H1 (cell line): ENCODE measurements around the gene AKR1C3. TPM values are rescaled to one million over a fixed set of nuclear protein-coding genes. Genes with fewer than 3 reads are reported as not detected.
"Not testable (repeated sequence)": the region's sequence is repeated elsewhere in the genome, so short reads cannot be mapped to it uniquely, and the experiment has no call there.

Source experiments
- CTCF ChIA-PET: fragments of 300-600 bp; sonication (Branson Sonifier 250); formaldehyde crosslinking; loops from one replicate; lab custom pipeline; 2021; ENCODE audit not compliant: partially characterized antibody; lab: Charles Lee
- POLR2A ChIA-PET: fragments of 300-600 bp; sonication (Branson Sonifier 250); formaldehyde crosslinking; loops from one replicate; lab custom pipeline; 2021; ENCODE audit warnings: inconsistent platforms; ENCODE audit not compliant: partially characterized antibody; lab: Charles Lee
- DNase-seq, 2 experiments: peaks; one replicate each; pipeline versions ENCODE4 v3.0.0 to v3.0.0-alpha.2; 2010 to 2022; ENCODE audit warnings: low spot score in 2 of 2, low read depth in 1 of 2, mixed read lengths in 1 of 2
- FAIRE-seq: peaks from 2 replicates; lab custom pipeline; 2011; peaks lifted over from hg19 to GRCh38; lab: Jason Lieb, UNC
- H2AFZ ChIP-seq: 2 replicates; pipeline ENCODE4 v1.8.1; 2012; ENCODE audit warnings: low read length, inconsistent platforms
- H2AK5ac ChIP-seq: 2 replicates; pipeline ENCODE4 v1.6.1; 2013; ENCODE audit warnings: low read depth, low read length
- H2BK120ac ChIP-seq: replicated peaks from 2 replicates; pipeline ENCODE3; 2013; ENCODE audit warnings: low read depth, low read length, inconsistent platforms
- H2BK12ac ChIP-seq: 2 replicates; pipeline ENCODE4 v1.6.1; 2013; ENCODE audit warnings: low read depth, low read length
- H2BK15ac ChIP-seq: 2 replicates; pipeline ENCODE4 v1.6.1; 2013; ENCODE audit warnings: low read length
- H2BK20ac ChIP-seq: 2 replicates; pipeline ENCODE4 v1.6.1; 2013; ENCODE audit warnings: low read length
- H2BK5ac ChIP-seq: 2 replicates; pipeline ENCODE4 v1.6.1; 2013; ENCODE audit warnings: low read depth, low read length
- H3K14ac ChIP-seq: 2 replicates; pipeline ENCODE4 v1.6.1; 2013; ENCODE audit warnings: inconsistent platforms; ENCODE audit not compliant: insufficient read length
- H3K18ac ChIP-seq: 2 replicates; pipeline ENCODE4 v1.6.1; 2013; ENCODE audit warnings: low read length; ENCODE audit errors: extremely low read depth
- H3K23ac ChIP-seq: 2 replicates; pipeline ENCODE4 v1.6.1; 2013; ENCODE audit warnings: inconsistent platforms; ENCODE audit not compliant: insufficient read length
- H3K23me2 ChIP-seq: 2 replicates; pipeline ENCODE4 v1.6.1; 2013; ENCODE audit warnings: low read depth, low read length
- H3K27ac ChIP-seq: 2 replicates; pipeline ENCODE4 v1.6.1; 2011; ENCODE audit warnings: low read depth, low read length, inconsistent platforms
- H3K27me3 ChIP-seq, 4 experiments: replicated peaks in 1 of 4; 1 replicate in 1 of 4; 2 replicates in 3 of 4; pipeline versions ENCODE4 v1.6.1 to v1.8.1; 2011 to 2013; ENCODE audit warnings: low read length in 3 of 4, mild to moderate bottlenecking in 3 of 4, inconsistent platforms in 2 of 4, mixed read lengths in 2 of 4, moderate library complexity in 1 of 4; ENCODE audit not compliant: control insufficient read depth in 3 of 4, insufficient read depth in 3 of 4; ENCODE audit errors: extremely low read depth in 1 of 4
- H3K36me3 ChIP-seq, 4 experiments: 2 replicates each; pipeline versions ENCODE4 v1.6.1 to v1.8.1; 2011 to 2013; ENCODE audit warnings: mild to moderate bottlenecking in 4 of 4, low read length in 3 of 4, moderate library complexity in 2 of 4, control low read depth in 1 of 4, inconsistent platforms in 1 of 4; ENCODE audit not compliant: insufficient read depth in 4 of 4, control insufficient read depth in 2 of 4
- H3K4ac ChIP-seq: replicated peaks from 2 replicates; pipeline ENCODE3; 2013; ENCODE audit warnings: low read length, low read depth, mixed read lengths, inconsistent platforms; ENCODE audit not compliant: insufficient read length
- H3K4me1 ChIP-seq, 4 experiments: replicated peaks in 1 of 4; 1 replicate in 1 of 4; 2 replicates in 3 of 4; pipeline versions ENCODE4 v1.6.1 to v1.8.1; 2011 to 2013; ENCODE audit warnings: low read length in 3 of 4, inconsistent platforms in 2 of 4, mixed read lengths in 1 of 4; ENCODE audit not compliant: insufficient read depth in 4 of 4, control insufficient read depth in 3 of 4
- H3K4me2 ChIP-seq, 2 experiments: 2 replicates each; pipeline versions ENCODE4 v1.6.1 to v1.8.1; 2011 to 2013; ENCODE audit warnings: low read depth in 2 of 2, low read length in 2 of 2, control low read depth in 1 of 2, inconsistent platforms in 1 of 2, mild to moderate bottlenecking in 1 of 2; ENCODE audit not compliant: insufficient read depth in 1 of 2
- H3K4me3 ChIP-seq, 4 experiments: fragments of 200-600, 300-600 bp in 1 of 4; sonication (generic), shearing (Covaris generic), sonication (Bioruptor Twin) in 1 of 4; 2 replicates each; pipeline versions ENCODE4 v1.5.1 to v1.8.1; 2011 to 2016; ENCODE audit warnings: low read length in 4 of 4, low read depth in 3 of 4, control low read depth in 2 of 4, inconsistent platforms in 2 of 4, mild to moderate bottlenecking in 2 of 4, mixed read lengths in 1 of 4, moderate library complexity in 1 of 4; ENCODE audit not compliant: insufficient read depth in 2 of 4; ENCODE audit errors: extremely low read depth in 1 of 4
- H3K56ac ChIP-seq: replicated peaks from 2 replicates; pipeline ENCODE3; 2013; ENCODE audit warnings: low read depth, mild to moderate bottlenecking, mixed read lengths, low read length, inconsistent platforms; ENCODE audit not compliant: insufficient read length
- H3K79me1 ChIP-seq: 2 replicates; pipeline ENCODE4 v1.6.1; 2013; ENCODE audit warnings: low read depth, low read length, control low read depth
- H3K79me2 ChIP-seq, 2 experiments: 2 replicates each; pipeline versions ENCODE4 v1.6.1 to v1.8.1; 2012 to 2013; ENCODE audit warnings: low read length in 2 of 2, mild to moderate bottlenecking in 2 of 2, inconsistent platforms in 1 of 2; ENCODE audit not compliant: insufficient read depth in 2 of 2, control insufficient read depth in 1 of 2
- H3K9ac ChIP-seq, 4 experiments: replicated peaks in 1 of 4; 1 replicate in 1 of 4; 2 replicates in 3 of 4; pipeline versions ENCODE4 v1.6.1 to v1.8.1; 2011 to 2013; ENCODE audit warnings: low read depth in 3 of 4, low read length in 3 of 4, control low read depth in 2 of 4, mild to moderate bottlenecking in 2 of 4, moderate library complexity in 2 of 4, inconsistent platforms in 1 of 4; ENCODE audit errors: extremely low read depth in 1 of 4
- H3K9me3 ChIP-seq, 2 experiments: 2 replicates each; pipeline versions ENCODE4 v1.6.1 to v1.8.1; 2012 to 2013; ENCODE audit warnings: mild to moderate bottlenecking in 2 of 2, moderate library complexity in 2 of 2, control low read depth in 1 of 2, inconsistent platforms in 1 of 2, low read depth in 1 of 2, low read length in 1 of 2, mixed read lengths in 1 of 2; ENCODE audit not compliant: insufficient read depth in 2 of 2
- H4K20me1 ChIP-seq, 2 experiments: replicated peaks in 1 of 2; 2 replicates each; pipeline versions ENCODE3 to v1.8.1; 2011 to 2013; ENCODE audit warnings: inconsistent platforms in 2 of 2, low read length in 2 of 2, mild to moderate bottlenecking in 1 of 2; ENCODE audit not compliant: insufficient read depth in 2 of 2, control insufficient read depth in 1 of 2
- H4K5ac ChIP-seq: 2 replicates; pipeline ENCODE4 v1.6.1; 2013; ENCODE audit warnings: low read length, low read depth, mixed read lengths, inconsistent platforms; ENCODE audit not compliant: insufficient read length
- H4K8ac ChIP-seq: 2 replicates; pipeline ENCODE4 v1.8.0; 2013; ENCODE audit warnings: mild to moderate bottlenecking, moderate library complexity, low read length, inconsistent platforms; ENCODE audit not compliant: insufficient read depth; ENCODE audit errors: extremely low read depth
- H4K91ac ChIP-seq: replicated peaks from 2 replicates; pipeline ENCODE3; 2013; ENCODE audit warnings: low read length, mixed read lengths, inconsistent platforms; ENCODE audit not compliant: insufficient read length
- WGBS, 2 experiments: shearing (Covaris generic) in 1 of 2; methylation state at CpG; one replicate each; pipeline versions ENCODE4 v1.1.6 to v1.1.7; 2013 to 2015; ENCODE audit warnings: low lambda C conversion rate in 2 of 2, mixed read lengths in 2 of 2, inconsistent platforms in 1 of 2, low coverage in 1 of 2, missing lambda C conversion rate in 1 of 2; ENCODE audit not compliant: insufficient replicate concordance in 2 of 2, insufficient coverage in 1 of 2, insufficient read length in 1 of 2; ENCODE audit errors: extremely low coverage in 1 of 2, missing lambda C conversion rate in 1 of 2; 5-methylcytosine and 5-hydroxymethylcytosine counted together
- polyA plus RNA-seq, 7 experiments: library from polyadenylated mRNA; depleted of rRNA in 3 of 7; stranded (reverse) in 5 of 7; unstranded in 2 of 7; fragments of >200 nt in 5 of 7; fragments of 200-250 nt in 2 of 7; gene quantifications; 1 replicate in 5 of 7; 2 replicates in 1 of 7; 4 replicates in 1 of 7; pipeline versions ENCODE4 v1.2.1 to v1.2.3, GENCODE V29; 2011 to 2013; ENCODE audit warnings: missing spikeins in 2 of 7, mixed read lengths in 2 of 7
- total RNA-seq: library from RNA; stranded (reverse); fragmentation: NEBNext Ultra II Directional; extraction: Animal tissue kit (Norgen Biotek cat#: 25700); gene quantifications from 2 replicates; pipeline ENCODE4 v1.2.1, GENCODE V29; 2021

AKR1C3 gene
- total and polyA plus RNA-seq, 2 of the 8 experiments (the other 6 are each of a cell fraction or from before 2014, with no cell fraction given): 4.6 to 6.9 TPM

DNA sequence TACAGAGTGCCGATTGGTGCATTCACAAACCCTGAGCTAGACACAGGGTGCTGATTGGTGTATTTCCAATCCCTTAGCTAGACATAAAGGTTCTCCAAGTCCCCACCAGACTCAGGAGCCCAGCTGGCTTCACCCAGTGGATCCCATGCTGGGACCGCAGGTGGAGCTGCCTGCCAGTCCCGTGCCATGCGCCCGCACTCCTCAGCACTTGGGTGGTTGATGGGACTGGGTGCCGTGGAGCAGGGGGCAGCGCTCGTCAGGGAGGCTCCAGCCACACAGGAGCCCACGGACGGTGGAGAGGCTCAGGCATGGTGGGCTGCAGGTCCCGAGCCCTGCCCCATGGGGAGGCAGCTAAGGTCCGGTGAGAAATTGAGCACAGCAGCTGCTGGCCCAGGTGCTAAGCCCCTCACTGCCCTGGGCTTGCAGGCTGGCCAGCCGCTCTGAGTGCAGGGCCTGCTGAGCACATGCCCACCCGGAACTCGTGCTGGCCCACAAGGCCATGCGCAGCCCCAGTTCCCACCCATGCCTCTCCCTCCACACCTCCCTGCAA lies 41.2 kb upstream of the AKR1C3 start:
- POLR2A ChIA-PET, H4K20me1 ChIP-seq, H3K9ac ChIP-seq, H2BK12ac ChIP-seq, H3K4ac ChIP-seq, H3K27ac ChIP-seq, H4K5ac ChIP-seq, H3K4me2 ChIP-seq, H3K14ac ChIP-seq, H3K56ac ChIP-seq, H3K36me3 ChIP-seq, H3K79me2 ChIP-seq, H4K8ac ChIP-seq, H3K23ac ChIP-seq, H3K27me3 ChIP-seq, H3K4me1 ChIP-seq, H3K79me1 ChIP-seq, H4K91ac ChIP-seq, H3K18ac ChIP-seq, H3K23me2 ChIP-seq, H3K4me3 ChIP-seq, H3K9me3 ChIP-seq, H2BK15ac ChIP-seq, H2BK120ac ChIP-seq, H2AFZ ChIP-seq, H2AK5ac ChIP-seq, H2BK20ac ChIP-seq, DNase-seq, H2BK5ac ChIP-seq, FAIRE-seq: not testable (repeated sequence)
- 91% methylated on average over 11 of the region's 16 CpGs; no CpG with 5 or more reads in 1 of the 2 experiments for WGBS, 2 experiments
- CTCF ChIA-PET: interaction anchor here (1.0 to 1.5 kb wide), 3 partner anchors 8 to 203 kb away, joined by 4 to 5 read pairs (median 5); no protein-coding TSS in a partner anchor

DNA sequence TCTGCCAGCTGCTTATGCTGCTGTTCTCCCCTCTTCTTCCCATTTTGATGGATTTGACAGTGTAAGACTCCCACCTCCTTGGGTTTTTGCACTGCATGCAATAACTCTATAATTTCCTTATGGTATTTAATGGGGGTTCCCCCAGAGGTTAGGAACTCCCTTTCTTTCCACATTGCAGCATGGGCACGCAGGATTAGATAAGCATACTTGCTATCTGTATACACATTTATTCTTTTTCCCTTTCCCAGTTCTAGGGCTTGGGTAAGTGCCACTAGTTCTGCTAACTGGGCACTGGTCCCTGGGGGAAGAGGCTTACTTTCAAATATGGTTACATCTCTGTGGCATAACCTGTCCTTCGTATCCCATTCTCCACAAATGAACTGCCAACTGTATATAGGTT lies 39.4 kb upstream of the AKR1C3 start:
- H2BK20ac ChIP-seq, H3K23ac ChIP-seq, H4K91ac ChIP-seq, H3K79me2 ChIP-seq, H3K79me1 ChIP-seq, H3K56ac ChIP-seq, H3K4me2 ChIP-seq, H2BK15ac ChIP-seq, H2BK5ac ChIP-seq, H4K5ac ChIP-seq, DNase-seq, H3K27me3 ChIP-seq, H3K23me2 ChIP-seq, POLR2A ChIA-PET, H2BK120ac ChIP-seq, H3K27ac ChIP-seq, H3K14ac ChIP-seq, H2AFZ ChIP-seq, H3K4ac ChIP-seq, H3K9ac ChIP-seq, H3K9me3 ChIP-seq, H3K4me1 ChIP-seq, H4K20me1 ChIP-seq, H3K4me3 ChIP-seq, H4K8ac ChIP-seq, H3K36me3 ChIP-seq, FAIRE-seq, H2AK5ac ChIP-seq, H2BK12ac ChIP-seq, H3K18ac ChIP-seq: not testable (repeated sequence)
- CTCF ChIA-PET: interaction anchor here (0.6 kb wide), 1 partner anchor 72 kb away, joined by 5 read pairs; no protein-coding TSS in a partner anchor
- 87% methylated on average over 2 of the region's 2 CpGs; no CpG with 5 or more reads in 1 of the 2 experiments for WGBS, 2 experiments
